Measurements from ENCODE around the gene DLGAP1.

GRCh38 chr18:4060427-4061281, 394.5 kb downstream of the DLGAP1 start:
- TF ChIP-seq RCOR1 (IDR thresholded peaks at IDR 0.05; ENCODE audit: low read length) (no peak), CTCF (IDR thresholded peaks at IDR 0.05) (no peak), EP300 (IDR thresholded peaks at IDR 0.05; ENCODE audit: borderline replicate concordance in 1 of 2, low read depth in 1 of 2, low read length in 1 of 2) (no peak), RFX5 (IDR thresholded peaks at IDR 0.05; ENCODE audit: low read length) (no peak), CHD2 (IDR thresholded peaks at IDR 0.05; ENCODE audit: low read length, partially characterized antibody) (no peak), GABPA (IDR thresholded peaks at IDR 0.05; ENCODE audit: low read depth) (no peak), NRF1 (IDR thresholded peaks at IDR 0.05; ENCODE audit: low read depth, low read length) (no peak), JUND (IDR thresholded peaks at IDR 0.05) (no peak), SMC3 (IDR thresholded peaks at IDR 0.05; ENCODE audit: low read depth, low read length) (no peak), TAF1 (IDR thresholded peaks at IDR 0.05; ENCODE audit: borderline replicate concordance, low read depth, low read length) (no peak), SIN3A (IDR thresholded peaks at IDR 0.05; ENCODE audit: borderline replicate concordance, low read depth, low read length) (no peak)
